ENCODE data around the gene CNNM2. TPM values are rescaled to one million over a fixed set of nuclear protein-coding genes. Genes with fewer than 3 reads are reported as not detected.

CNNM2 gene
- total RNA-seq, 1 donor from 2014 or later, result 14.3 TPM

GRCh38 chr10:102872163-102872562 lies 45.9 kb upstream of the CNNM2 start:
- no peak for TF ChIP-seq CTCF (IDR thresholded peaks at IDR 0.05; ENCODE audit: partially characterized antibody, unreplicated experiment)
- Mint-ChIP-seq H3K4me1 (ENCODE audit: low read depth, unreplicated experiment) (peaks cover 9% of the 10 kb centered on the region), H3K27ac (ENCODE audit: unreplicated experiment) (no peak overlapping the region), H3K9me3 (ENCODE audit: unreplicated experiment) (peaks cover 10% of the 10 kb centered on the region), H3K4me3 (ENCODE audit: unreplicated experiment) (no peak overlapping the region), H3K27me3 (ENCODE audit: unreplicated experiment) (peaks cover 8% of the 10 kb centered on the region), H3K36me3 (ENCODE audit: unreplicated experiment) (no peaks in the 10 kb centered on the region)
- no peak for DNase-seq

- Mint-ChIP-seq H3K27me3 (ENCODE audit: unreplicated experiment) (no peaks in the 10 kb centered on the region), H3K4me1 (ENCODE audit: low read depth, unreplicated experiment) (no peaks in the 10 kb centered on the region), H3K27ac (ENCODE audit: unreplicated experiment) (peak overlapping the region; percentile 49), H3K4me3 (ENCODE audit: unreplicated experiment) (no peak overlapping the region), H3K9me3 (ENCODE audit: unreplicated experiment) (no peaks in the 10 kb centered on the region), H3K36me3 (ENCODE audit: unreplicated experiment) (no peaks in the 10 kb centered on the region)
- no peak for TF ChIP-seq CTCF (IDR thresholded peaks at IDR 0.05; ENCODE audit: partially characterized antibody, unreplicated experiment)
- DNase-seq, result no peak
These were observed 41.3 kb upstream of the CNNM2 start for GRCh38 chr10:102876747-102877153.

- Mint-ChIP-seq H3K4me1 (ENCODE audit: low read depth, unreplicated experiment) (no peaks in the 10 kb centered on the region), H3K36me3 (ENCODE audit: unreplicated experiment) (no peaks in the 10 kb centered on the region), H3K27me3 (ENCODE audit: unreplicated experiment) (no peaks in the 10 kb centered on the region), H3K27ac (ENCODE audit: unreplicated experiment) (no peak overlapping the region), H3K4me3 (ENCODE audit: unreplicated experiment) (no peak overlapping the region), H3K9me3 (ENCODE audit: unreplicated experiment) (no peaks in the 10 kb centered on the region)
- no peak for TF ChIP-seq CTCF (IDR thresholded peaks at IDR 0.05; ENCODE audit: partially characterized antibody, unreplicated experiment)
- DNase-seq, result no peak
These were observed 39.5 kb upstream of the CNNM2 start for GRCh38 chr10:102878629-102879028.

GRCh38 chr10:102880256-102880655 lies 37.8 kb upstream of the CNNM2 start:
- no peak for TF ChIP-seq CTCF (IDR thresholded peaks at IDR 0.05; ENCODE audit: partially characterized antibody, unreplicated experiment)
- no peak for DNase-seq
- Mint-ChIP-seq H3K27ac (ENCODE audit: unreplicated experiment) (no peak overlapping the region), H3K4me3 (ENCODE audit: unreplicated experiment) (no peak overlapping the region), H3K9me3 (ENCODE audit: unreplicated experiment) (no peaks in the 10 kb centered on the region), H3K27me3 (ENCODE audit: unreplicated experiment) (no peaks in the 10 kb centered on the region), H3K36me3 (ENCODE audit: unreplicated experiment) (no peaks in the 10 kb centered on the region), H3K4me1 (ENCODE audit: low read depth, unreplicated experiment) (no peaks in the 10 kb centered on the region)

- no peaks in the 10 kb centered on the region for H3K9me3 Mint-ChIP-seq (ENCODE audit: unreplicated experiment)
- H3K4me3 Mint-ChIP-seq (ENCODE audit: unreplicated experiment), result no peak overlapping the region
- H3K36me3 Mint-ChIP-seq (ENCODE audit: unreplicated experiment), result peaks cover 6% of the 10 kb centered on the region
- no peak overlapping the region for H3K27ac Mint-ChIP-seq (ENCODE audit: unreplicated experiment)
- H3K4me1 Mint-ChIP-seq (ENCODE audit: low read depth, unreplicated experiment), result no peaks in the 10 kb centered on the region
- no peak for DNase-seq
- no peak for TF ChIP-seq CTCF (IDR thresholded peaks at IDR 0.05; ENCODE audit: partially characterized antibody, unreplicated experiment)
- H3K27me3 Mint-ChIP-seq (ENCODE audit: unreplicated experiment), result no peaks in the 10 kb centered on the region
These were observed 30.0 kb upstream of the CNNM2 start for GRCh38 chr10:102888048-102888447.

Data from glutamatergic neuron (in vitro differentiated cells).